Measurements from ENCODE around the gene FOSL2. TPM values are rescaled to one million over a fixed set of nuclear protein-coding genes. Genes with fewer than 3 reads are reported as not detected.

The FOSL2 gene
- total and polyA plus RNA-seq, 10 of the 15 experiments (the other 5 are each of a cell fraction or from before 2014, with no cell fraction given) = 0.05 to 1.3 (median 0.34) TPM

DNA sequence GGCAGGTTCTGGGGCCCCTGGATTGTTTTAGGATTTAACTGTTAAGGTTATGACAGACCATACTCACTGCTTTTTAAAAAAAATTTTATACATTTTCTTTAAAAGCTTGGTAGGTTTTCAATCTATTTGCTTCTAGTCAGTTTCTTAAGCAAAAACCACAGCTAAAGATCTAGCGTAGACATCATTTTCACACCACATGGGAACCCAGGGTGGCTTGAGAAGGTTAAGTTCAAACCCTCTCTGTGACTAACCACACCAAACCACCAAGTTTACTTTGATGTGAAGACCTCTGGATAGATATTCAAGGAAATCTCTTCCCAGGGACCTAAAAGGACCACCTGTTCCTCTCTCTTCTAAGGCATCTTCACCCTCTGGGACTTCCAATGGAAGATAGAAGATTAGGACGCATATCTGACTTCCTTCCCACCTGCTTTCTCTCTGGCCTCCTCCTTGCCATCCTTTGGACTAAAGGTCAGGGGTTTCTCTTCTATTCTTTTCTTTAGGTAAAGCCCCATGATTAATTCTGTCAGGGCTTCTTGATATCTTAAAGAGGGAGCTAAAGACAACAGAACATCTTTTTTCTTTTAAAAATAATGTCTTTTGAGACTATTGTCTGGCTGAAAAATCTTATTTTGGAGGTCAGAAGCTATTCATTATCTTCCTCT is 32.3 kb downstream of the FOSL2 start:
- no peaks in the 10 kb centered on the region for H3K36me3 ChIP-seq (ENCODE audit: control insufficient read depth in 2 of 2, insufficient read depth in 2 of 2, low read length in 1 of 2)
- ChIA-PET RAD21 (ENCODE audit: unreplicated experiment) (no interaction called here), SMC1A (ENCODE audit: uncharacterized antibody, unreplicated experiment) (interaction anchor here (1.5 kb wide), 1 partner anchor 587 kb away, joined by 3 read pairs; no protein-coding TSS in a partner anchor), CTCF (interaction anchor here (1.8 kb wide), 1 partner anchor 8 kb away, joined by 4 read pairs; no protein-coding TSS in a partner anchor), POLR2A (interaction anchor here (0.6 kb wide), 1 partner anchor 195 kb away, joined by 8 read pairs; no protein-coding TSS in a partner anchor)
- WGBS (ENCODE audit: insufficient coverage, insufficient replicate concordance, low lambda C conversion rate, missing lambda C conversion rate) = 40% methylated on average over 2 of the region's 2 CpGs
- DNase-seq (ENCODE audit: low read depth, low spot score) = no peak
- peaks cover 0 to 2% of the 10 kb centered on the region in 2 experiments for H3K27me3 ChIP-seq (replicated peaks in 1 of 2; ENCODE audit: control insufficient read depth in 2 of 2, insufficient read depth in 2 of 2, low read length in 1 of 2)
- H3K79me2 ChIP-seq (ENCODE audit: control insufficient read depth, insufficient read depth, low read length) = no peaks in the 10 kb centered on the region
- no peak for ATAC-seq
- no TSS peak for BruUV-seq (replicated peaks)
- no peak for TF ChIP-seq SRF (IDR thresholded peaks at IDR 0.05; ENCODE audit: low read depth in 2 of 2, low read length in 2 of 2)
- TF ChIP-seq, protein P1, sequence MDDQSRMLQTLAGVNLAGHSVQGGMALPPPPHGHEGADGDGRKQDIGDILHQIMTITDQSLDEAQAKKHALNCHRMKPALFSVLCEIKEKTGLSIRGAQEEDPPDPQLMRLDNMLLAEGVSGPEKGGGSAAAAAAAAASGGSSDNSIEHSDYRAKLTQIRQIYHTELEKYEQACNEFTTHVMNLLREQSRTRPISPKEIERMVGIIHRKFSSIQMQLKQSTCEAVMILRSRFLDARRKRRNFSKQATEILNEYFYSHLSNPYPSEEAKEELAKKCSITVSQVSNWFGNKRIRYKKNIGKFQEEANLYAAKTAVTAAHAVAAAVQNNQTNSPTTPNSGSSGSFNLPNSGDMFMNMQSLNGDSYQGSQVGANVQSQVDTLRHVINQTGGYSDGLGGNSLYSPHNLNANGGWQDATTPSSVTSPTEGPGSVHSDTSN (IDR thresholded peaks at IDR 0.05; ENCODE audit: insufficient replicate concordance, low read depth, low read length) = no peak
- no peak for TF ChIP-seq KLF5 (IDR thresholded peaks at IDR 0.05; ENCODE audit: partially characterized antibody)
- no peak for TF ChIP-seq ASH2L (IDR thresholded peaks at IDR 0.05; ENCODE audit: borderline replicate concordance, low read depth)
- no peak for FAIRE-seq
- H2AFZ ChIP-seq (ENCODE audit: control insufficient read depth, low read depth, low read length) = no peak overlapping the region
- intact Hi-C loops (cut with micrococcal nuclease; ENCODE audit: unreplicated experiment) = no loop called here
- no peaks in the 10 kb centered on the region for H3K9me3 ChIP-seq (replicated peaks; ENCODE audit: control insufficient read depth, insufficient read depth, low read length)
- H3K4me2 ChIP-seq (ENCODE audit: control insufficient read depth, insufficient read depth) = no peak overlapping the region
- H3K4me1 ChIP-seq (ENCODE audit: control insufficient read depth, insufficient read depth, low read length) = no peaks in the 10 kb centered on the region
- H3K4me3 ChIP-seq = no peak overlapping the region
- no peaks in the 10 kb centered on the region for H4K20me1 ChIP-seq (ENCODE audit: control insufficient read depth, insufficient read depth)
- H3K27ac ChIP-seq (ENCODE audit: control insufficient read depth, insufficient read depth) = no peak overlapping the region
- in situ Hi-C loops (cut with MboI) = no loop called here
- no peak overlapping the region for H3K9ac ChIP-seq (ENCODE audit: control insufficient read depth, insufficient read depth, low read length)

DNA sequence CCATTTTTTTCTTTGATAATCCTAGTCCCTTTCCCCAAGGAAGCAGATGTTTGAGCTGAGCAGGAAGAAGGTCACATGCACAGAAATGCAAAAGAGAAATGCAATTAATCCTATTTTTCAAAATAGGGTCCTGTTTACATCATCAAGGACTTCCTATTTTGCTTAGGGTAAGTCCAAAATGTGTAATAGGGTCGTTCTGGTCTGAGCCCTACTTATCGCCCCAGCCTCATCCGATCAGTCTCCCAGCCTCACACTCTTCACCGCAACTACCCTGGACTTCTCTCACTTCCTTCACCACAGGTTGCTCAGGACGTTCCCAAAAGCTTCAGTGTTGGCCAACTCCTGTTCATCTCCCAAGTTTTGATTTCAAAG is 32.8 kb downstream of the FOSL2 start:
- WGBS (ENCODE audit: insufficient coverage, insufficient replicate concordance, low lambda C conversion rate, missing lambda C conversion rate) = 50% methylated on average over 5 of the region's 5 CpGs
- ATAC-seq = no peak
- in situ Hi-C loops (cut with MboI) = no loop called here

More for the DNA sequence above, 32.8 kb downstream of the FOSL2 start:
- no TSS peak for BruUV-seq (replicated peaks)
- Histone ChIP-seq H3K4me3 (no peak overlapping the region), H2AFZ (ENCODE audit: control insufficient read depth, low read depth, low read length) (no peak overlapping the region), H3K27ac (ENCODE audit: control insufficient read depth, insufficient read depth) (no peak overlapping the region), H4K20me1 (ENCODE audit: control insufficient read depth, insufficient read depth) (no peaks in the 10 kb centered on the region), H3K9me3 (replicated peaks; ENCODE audit: control insufficient read depth, insufficient read depth, low read length) (no peaks in the 10 kb centered on the region), H3K79me2 (ENCODE audit: control insufficient read depth, insufficient read depth, low read length) (no peaks in the 10 kb centered on the region), H3K36me3 (ENCODE audit: control insufficient read depth in 2 of 2, insufficient read depth in 2 of 2, low read length in 1 of 2) (no peaks in the 10 kb centered on the region), H3K4me2 (ENCODE audit: control insufficient read depth, insufficient read depth) (no peak overlapping the region), H3K4me1 (ENCODE audit: control insufficient read depth, insufficient read depth, low read length) (no peaks in the 10 kb centered on the region), H3K9ac (ENCODE audit: control insufficient read depth, insufficient read depth, low read length) (no peak overlapping the region), H3K27me3 (replicated peaks in 1 of 2; ENCODE audit: control insufficient read depth in 2 of 2, insufficient read depth in 2 of 2, low read length in 1 of 2) (peaks cover 0 to 2% of the 10 kb centered on the region in 2 experiments)
- FAIRE-seq (no peak), DNase-seq (ENCODE audit: low read depth, low spot score) (no peak)
- ChIA-PET POLR2A (no interaction called here), SMC1A (ENCODE audit: uncharacterized antibody, unreplicated experiment) (no interaction called here), RAD21 (ENCODE audit: unreplicated experiment) (interaction anchor here (0.6 kb wide), 1 partner anchor 663 kb away, joined by 3 read pairs; no protein-coding TSS in a partner anchor), CTCF (interaction anchor here (1.8 kb wide), 1 partner anchor 8 kb away, joined by 4 read pairs; no protein-coding TSS in a partner anchor)
- intact Hi-C loops (cut with micrococcal nuclease; ENCODE audit: unreplicated experiment) = no loop called here
- TF ChIP-seq BACH1 (IDR thresholded peaks at IDR 0.05; ENCODE audit: borderline replicate concordance) (no peak), TBL1XR1 (IDR thresholded peaks at IDR 0.05; ENCODE audit: low read depth, low read length) (no peak), MXI1 (IDR thresholded peaks at IDR 0.05; ENCODE audit: low read depth, low read length) (no peak), CREB1 (IDR thresholded peaks at IDR 0.05; ENCODE audit: low read depth) (no peak), FOXM1 (IDR thresholded peaks at IDR 0.05; ENCODE audit: low read depth, low read length) (no peak), ESRRA (IDR thresholded peaks at IDR 0.05; ENCODE audit: low read length) (no peak)
- TF ChIP-seq, protein P2, sequence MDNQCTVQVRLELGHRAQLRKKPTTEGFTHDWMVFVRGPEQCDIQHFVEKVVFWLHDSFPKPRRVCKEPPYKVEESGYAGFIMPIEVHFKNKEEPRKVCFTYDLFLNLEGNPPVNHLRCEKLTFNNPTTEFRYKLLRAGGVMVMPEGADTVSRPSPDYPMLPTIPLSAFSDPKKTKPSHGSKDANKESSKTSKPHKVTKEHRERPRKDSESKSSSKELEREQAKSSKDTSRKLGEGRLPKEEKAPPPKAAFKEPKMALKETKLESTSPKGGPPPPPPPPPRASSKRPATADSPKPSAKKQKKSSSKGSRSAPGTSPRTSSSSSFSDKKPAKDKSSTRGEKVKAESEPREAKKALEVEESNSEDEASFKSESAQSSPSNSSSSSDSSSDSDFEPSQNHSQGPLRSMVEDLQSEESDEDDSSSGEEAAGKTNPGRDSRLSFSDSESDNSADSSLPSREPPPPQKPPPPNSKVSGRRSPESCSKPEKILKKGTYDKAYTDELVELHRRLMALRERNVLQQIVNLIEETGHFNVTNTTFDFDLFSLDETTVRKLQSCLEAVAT (IDR thresholded peaks at IDR 0.05) = no peak

Measured in GM12878 (cell line).